Mesenchymal stem cell (in vitro differentiated cells and primary cell): Measurements from ENCODE around the gene PI4K2A.

Experiments
- DNase-seq: peaks from one replicate; pipeline ENCODE4 v3.0.0-alpha.2; 2013
- H2AFZ ChIP-seq: one replicate; pipeline ENCODE4 v1.6.1; 2013; ENCODE audit warnings: low read depth, mild to moderate bottlenecking, control low read depth, inconsistent platforms, low read length, moderate library complexity
- H2AK5ac ChIP-seq: 2 replicates; pipeline ENCODE4 v1.6.1; 2013; ENCODE audit warnings: low read length, moderate library complexity, mild to moderate bottlenecking, inconsistent platforms; ENCODE audit not compliant: severe bottlenecking
- H2BK120ac ChIP-seq: one replicate; pipeline ENCODE4 v1.6.1; 2013; ENCODE audit warnings: low read depth, mild to moderate bottlenecking, inconsistent platforms, low read length, moderate library complexity
- H2BK12ac ChIP-seq, 2 experiments: one replicate each; pipeline ENCODE4 v1.6.1; 2013; ENCODE audit warnings: inconsistent platforms in 2 of 2, low read length in 2 of 2, mild to moderate bottlenecking in 2 of 2, moderate library complexity in 2 of 2, control low read depth in 1 of 2
- H2BK15ac ChIP-seq: one replicate; pipeline ENCODE4 v1.6.1; 2013; ENCODE audit warnings: mild to moderate bottlenecking, low read depth, inconsistent platforms; ENCODE audit not compliant: poor library complexity, severe bottlenecking
- H2BK5ac ChIP-seq: 2 replicates; pipeline ENCODE4 v1.6.1; 2013; ENCODE audit warnings: low read depth, mild to moderate bottlenecking, low read length, control low read depth, inconsistent platforms; ENCODE audit not compliant: poor library complexity, severe bottlenecking
- H3K14ac ChIP-seq, 2 experiments: one replicate each; pipeline ENCODE4 v1.6.1; 2013; ENCODE audit warnings: inconsistent platforms in 2 of 2, low read length in 2 of 2, control low read depth in 1 of 2, mild to moderate bottlenecking in 1 of 2, moderate library complexity in 1 of 2
- H3K18ac ChIP-seq, 2 experiments: one replicate each; pipeline ENCODE4 v1.6.1; 2013; ENCODE audit warnings: inconsistent platforms in 2 of 2, low read length in 2 of 2, control low read depth in 1 of 2, low read depth in 1 of 2, mild to moderate bottlenecking in 1 of 2
- H3K23ac ChIP-seq, 2 experiments: one replicate each; pipeline ENCODE4 v1.6.1; 2013; ENCODE audit warnings: inconsistent platforms in 2 of 2, low read length in 2 of 2, mild to moderate bottlenecking in 2 of 2, moderate library complexity in 2 of 2, control low read depth in 1 of 2
- H3K27ac ChIP-seq: 2 replicates; pipeline ENCODE4 v1.5.1; 2013; ENCODE audit warnings: mild to moderate bottlenecking, moderate library complexity, low read length, control low read depth, inconsistent platforms; ENCODE audit not compliant: poor library complexity, severe bottlenecking
- H3K27me3 ChIP-seq, 2 experiments: 2 replicates each; pipeline versions ENCODE4 v1.6.1 to v1.7.0; 2013; ENCODE audit warnings: low read length in 2 of 2, mild to moderate bottlenecking in 2 of 2, moderate library complexity in 2 of 2, control low read depth in 1 of 2, inconsistent platforms in 1 of 2; ENCODE audit not compliant: control insufficient read depth in 1 of 2, insufficient read depth in 1 of 2
- H3K36me3 ChIP-seq, 2 experiments: 2 replicates each; pipeline versions ENCODE4 v1.6.1 to v1.7.0; 2013; ENCODE audit warnings: low read length in 2 of 2, control low read depth in 1 of 2, inconsistent platforms in 1 of 2, low read depth in 1 of 2, mild to moderate bottlenecking in 1 of 2; ENCODE audit not compliant: insufficient read depth in 2 of 2, control insufficient read depth in 1 of 2
- H3K4ac ChIP-seq, 2 experiments: one replicate each; pipeline ENCODE4 v1.6.1; 2013; ENCODE audit warnings: inconsistent platforms in 2 of 2, low read length in 2 of 2, mild to moderate bottlenecking in 2 of 2, moderate library complexity in 2 of 2, control low read depth in 1 of 2, low read depth in 1 of 2
- H3K4me1 ChIP-seq: 2 replicates; pipeline ENCODE4 v1.6.1; 2013; ENCODE audit warnings: low read depth, low read length, control low read depth; ENCODE audit not compliant: control insufficient read depth, insufficient read depth
- H3K4me2 ChIP-seq: 2 replicates; pipeline ENCODE4 v1.6.1; 2013; ENCODE audit warnings: low read length, mild to moderate bottlenecking, inconsistent platforms; ENCODE audit not compliant: poor library complexity, severe bottlenecking
- H3K4me3 ChIP-seq, 2 experiments: 2 replicates each; pipeline versions ENCODE4 v1.5.1 to v1.7.0; 2013; ENCODE audit warnings: low read length in 2 of 2, mild to moderate bottlenecking in 2 of 2, control low read depth in 1 of 2, low read depth in 1 of 2; ENCODE audit not compliant: insufficient read depth in 1 of 2
- H3K79me1 ChIP-seq: replicated peaks from 2 replicates; pipeline ENCODE4 v1.6.1; 2013; ENCODE audit warnings: mild to moderate bottlenecking, control low read depth, low read length, inconsistent platforms; ENCODE audit not compliant: poor library complexity, severe bottlenecking
- H3K9ac ChIP-seq: 2 replicates; pipeline ENCODE4 v1.7.0; 2013; ENCODE audit warnings: mild to moderate bottlenecking, low read length, moderate library complexity
- H3K9me3 ChIP-seq: 2 replicates; pipeline ENCODE4 v1.7.0; 2013; ENCODE audit warnings: mild to moderate bottlenecking, low read length; ENCODE audit not compliant: control insufficient read depth
- H4K8ac ChIP-seq: one replicate; pipeline ENCODE4 v1.6.1; 2013; ENCODE audit warnings: inconsistent platforms, mild to moderate bottlenecking, low read length, moderate library complexity
- H4K91ac ChIP-seq: one replicate; pipeline ENCODE4 v1.6.1; 2013; ENCODE audit warnings: mild to moderate bottlenecking, low read length, inconsistent platforms
- WGBS: methylation state at CpG from one replicate; pipeline ENCODE4 v1.1.7; 2013; ENCODE audit warnings: mixed read lengths; 5-methylcytosine and 5-hydroxymethylcytosine counted together

Gene PI4K2A

DNA sequence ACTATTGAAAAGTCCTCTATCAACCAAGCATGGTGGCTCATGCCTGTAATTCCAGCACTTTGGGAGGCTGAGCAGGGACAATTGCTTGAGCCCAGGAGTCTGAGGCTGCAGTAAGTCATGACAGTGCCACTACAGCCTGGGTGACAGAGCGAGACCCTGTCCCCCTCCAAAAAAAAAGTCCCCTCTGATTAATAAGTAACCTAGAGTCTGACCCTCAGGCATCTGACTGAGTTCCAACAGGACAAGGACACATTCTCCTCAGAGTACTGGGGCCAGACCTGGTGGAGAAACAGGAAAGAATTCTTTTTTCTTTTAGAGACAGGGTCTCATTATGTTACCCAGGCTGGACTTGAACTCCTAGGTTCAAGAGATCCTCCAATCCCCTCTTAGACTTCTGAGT is 17.2 kb upstream of the PI4K2A start:
- Histone ChIP-seq H3K79me1 (peaks cover 4% of the 10 kb centered on the region), H3K27ac (no peak overlapping the region), H2AFZ (no peak overlapping the region), H3K9ac (no peak overlapping the region), H3K4me2 (no peak overlapping the region), H3K23ac (no peak overlapping the region), H4K8ac (no peak overlapping the region), H2BK5ac (no peak overlapping the region), H3K4me1 (no peaks in the 10 kb centered on the region), H3K4me3 (no peak overlapping the region), H2BK120ac (no peak overlapping the region), H2AK5ac (no peak overlapping the region), H4K91ac (no peak overlapping the region), H3K27me3 (no peaks in the 10 kb centered on the region), H2BK15ac (no peak overlapping the region), H3K9me3 (no peaks in the 10 kb centered on the region), H3K36me3 (peaks cover 0 to 5% of the 10 kb centered on the region in 2 experiments), H3K14ac (no peak overlapping the region), H3K4ac (no peak overlapping the region), H3K18ac (no peak overlapping the region), H2BK12ac (no peak overlapping the region)
- no peak for DNase-seq
- 70% methylated on average over 1 of the region's 1 CpG for WGBS

DNA sequence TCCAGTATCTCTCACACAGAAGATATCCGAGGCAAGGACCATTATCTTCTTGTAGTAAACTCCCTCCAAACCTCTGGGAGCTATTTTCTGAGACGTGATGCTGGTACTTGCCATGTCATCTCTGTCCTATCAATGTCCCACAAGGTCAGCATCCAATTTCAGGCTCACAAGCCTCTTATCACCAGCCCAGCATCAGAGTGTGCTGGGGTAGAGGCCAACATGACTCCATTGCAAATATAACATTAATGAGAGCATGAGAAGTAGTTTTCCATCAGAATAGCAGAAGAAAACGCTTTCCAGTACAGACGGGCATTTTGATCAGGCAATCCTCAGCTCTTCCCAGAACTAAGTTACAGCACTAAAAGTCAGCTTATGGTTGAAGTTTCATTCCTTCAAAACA is 12.7 kb upstream of the PI4K2A start:
- H3K4ac ChIP-seq: no peak overlapping the region
- H2BK12ac ChIP-seq: no peak overlapping the region
- DNase-seq: no peak
- H3K9me3 ChIP-seq: no peaks in the 10 kb centered on the region
- H3K14ac ChIP-seq: no peak overlapping the region
- no peaks in the 10 kb centered on the region for H3K27me3 ChIP-seq
- no peak overlapping the region for H2BK120ac ChIP-seq
- no peak overlapping the region for H3K4me3 ChIP-seq
- H3K23ac ChIP-seq: no peak overlapping the region
- no peak overlapping the region for H2AFZ ChIP-seq
- no peak overlapping the region for H3K27ac ChIP-seq
- no peaks in the 10 kb centered on the region for H3K36me3 ChIP-seq
- H3K18ac ChIP-seq: no peak overlapping the region
- H2AK5ac ChIP-seq: no peak overlapping the region
- H3K79me1 ChIP-seq: peaks cover 7% of the 10 kb centered on the region
- H3K4me2 ChIP-seq: no peak overlapping the region
- no peak overlapping the region for H3K9ac ChIP-seq
- H4K8ac ChIP-seq: no peak overlapping the region
- WGBS: 87% methylated on average over 4 of the region's 4 CpGs
- peaks cover 1% of the 10 kb centered on the region for H3K4me1 ChIP-seq
- H2BK15ac ChIP-seq: no peak overlapping the region
- no peak overlapping the region for H2BK5ac ChIP-seq
- no peak overlapping the region for H4K91ac ChIP-seq

DNA sequence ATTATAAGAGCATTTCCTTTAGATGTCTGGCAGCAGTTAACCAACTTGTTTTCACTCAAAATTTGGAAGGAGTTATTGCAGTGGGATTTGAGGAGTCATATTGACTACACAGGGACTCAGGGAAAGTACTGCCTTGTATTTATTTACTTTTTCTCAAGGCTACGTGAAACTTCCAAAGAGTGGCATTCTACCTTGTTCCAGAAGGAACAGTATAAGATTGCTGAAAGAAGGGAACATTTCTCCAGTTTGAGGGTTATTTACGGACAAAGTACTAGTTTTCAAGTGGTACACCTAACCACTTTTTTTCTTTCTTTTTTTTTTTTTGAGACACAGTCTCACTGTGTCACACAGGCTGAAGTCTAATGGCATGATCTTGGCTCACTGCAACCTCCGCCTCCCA is 12.2 kb upstream of the PI4K2A start:
- Histone ChIP-seq H3K79me1 (peaks cover 12% of the 10 kb centered on the region), H2BK120ac (no peak overlapping the region), H3K4me2 (no peak overlapping the region), H2BK5ac (no peak overlapping the region), H3K18ac (no peak overlapping the region), H3K4me3 (no peak overlapping the region), H2BK15ac (no peak overlapping the region), H3K4ac (no peak overlapping the region), H4K8ac (no peak overlapping the region), H3K23ac (no peak overlapping the region), H4K91ac (no peak overlapping the region), H3K36me3 (no peaks in the 10 kb centered on the region), H3K4me1 (peaks cover 1% of the 10 kb centered on the region), H3K27ac (no peak overlapping the region), H2AK5ac (no peak overlapping the region), H3K9me3 (no peaks in the 10 kb centered on the region), H2AFZ (no peak overlapping the region), H3K9ac (no peak overlapping the region), H2BK12ac (no peak overlapping the region), H3K27me3 (no peaks in the 10 kb centered on the region), H3K14ac (no peak overlapping the region)
- 89% methylated on average over 3 of the region's 3 CpGs for WGBS
- no peak for DNase-seq

DNA sequence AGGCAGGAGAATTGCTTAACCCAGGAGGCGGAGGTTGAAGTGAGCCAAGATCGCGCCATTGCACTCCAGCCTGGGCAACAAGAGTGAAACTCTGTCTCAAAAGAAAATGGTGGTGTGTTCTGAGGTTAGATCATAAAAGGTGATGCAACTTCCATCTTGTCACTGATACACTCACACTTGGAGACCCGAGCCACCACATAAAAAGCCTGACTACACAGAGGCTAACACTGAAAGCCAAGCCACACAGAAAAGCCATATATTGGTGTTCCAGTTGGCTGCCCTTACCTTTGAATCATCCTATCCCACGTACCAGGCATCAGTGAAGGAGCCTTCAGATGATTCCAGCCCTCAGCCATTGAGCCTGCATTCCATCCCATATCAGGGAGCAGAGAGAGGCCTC is 11.2 kb upstream of the PI4K2A start:
- H3K14ac ChIP-seq: no peak overlapping the region
- H2AFZ ChIP-seq: no peak overlapping the region
- H3K79me1 ChIP-seq: peaks cover 10% of the 10 kb centered on the region
- H2BK15ac ChIP-seq: no peak overlapping the region
- H3K4ac ChIP-seq: no peak overlapping the region
- WGBS: 98% methylated on average over 4 of the region's 5 CpGs
- no peak overlapping the region for H2BK12ac ChIP-seq
- peaks cover 3% of the 10 kb centered on the region for H3K4me1 ChIP-seq
- H3K23ac ChIP-seq: no peak overlapping the region
- no peak overlapping the region for H3K9ac ChIP-seq
- no peak overlapping the region for H3K4me2 ChIP-seq
- H3K4me3 ChIP-seq: no peak overlapping the region
- H3K27me3 ChIP-seq: no peaks in the 10 kb centered on the region
- H3K18ac ChIP-seq: no peak overlapping the region
- DNase-seq: no peak
- H3K36me3 ChIP-seq: no peaks in the 10 kb centered on the region
- H2BK120ac ChIP-seq: no peak overlapping the region
- H4K91ac ChIP-seq: no peak overlapping the region
- H3K27ac ChIP-seq: no peak overlapping the region
- no peak overlapping the region for H2BK5ac ChIP-seq
- no peaks in the 10 kb centered on the region for H3K9me3 ChIP-seq
- H2AK5ac ChIP-seq: no peak overlapping the region
- H4K8ac ChIP-seq: no peak overlapping the region
